ENCODE results near the gene PRKAG2.

GRCh38 chr7:151588982-151589381 lies 287.9 kb downstream of the PRKAG2 start:
- TF ChIP-seq CTCF (IDR thresholded peaks at IDR 0.05; ENCODE audit: low read length) = no peak
- no peak for TF ChIP-seq EZH2 (IDR thresholded peaks at IDR 0.05; ENCODE audit: borderline replicate concordance, low read length)

Data from OCI-LY1 (cell line).